ENCODE measurements around the gene PLEKHM1.
"Not testable (repeated sequence)": the region's sequence is repeated elsewhere in the genome, so short reads cannot be mapped to it uniquely, and the experiment has no call there.

The PLEKHM1 gene

DNA sequence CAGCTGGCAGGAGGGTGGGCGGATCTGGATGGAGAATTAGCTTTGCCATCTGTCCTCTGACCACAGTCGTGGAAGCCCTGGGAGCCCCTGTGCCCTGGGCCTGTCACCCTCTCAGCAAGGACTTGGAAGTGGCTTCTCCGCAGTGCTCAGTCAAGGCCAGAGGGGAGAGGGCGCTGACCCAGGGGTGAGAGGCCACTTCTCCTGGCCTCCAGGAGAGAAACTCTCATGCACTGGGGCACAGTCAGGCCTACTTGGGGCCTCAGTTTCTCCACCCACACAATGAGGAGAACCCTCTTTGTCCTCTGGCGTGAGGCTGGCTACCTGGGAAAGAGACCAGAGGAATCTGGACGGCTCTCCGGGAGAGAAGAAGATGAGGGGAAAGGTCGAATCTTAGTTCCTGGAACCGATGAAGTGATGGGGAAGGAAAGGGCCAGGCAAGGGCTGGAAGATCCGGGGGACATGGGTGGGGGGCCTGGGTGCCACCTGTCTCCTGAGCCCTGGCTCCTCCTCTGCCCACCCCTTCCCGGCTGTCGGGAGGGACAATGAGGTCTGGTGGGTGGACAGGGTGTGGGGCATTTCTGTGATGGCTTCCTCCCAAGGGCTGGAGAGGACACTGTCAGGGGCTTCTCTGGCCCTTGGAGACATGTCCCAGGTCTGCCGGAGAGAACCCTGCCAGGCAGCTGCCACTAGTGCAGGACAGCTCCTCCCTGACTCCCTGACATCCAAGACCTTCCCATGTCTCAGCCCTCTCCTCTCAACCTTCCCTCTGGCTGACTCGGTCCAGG, 48.8 kb downstream of the PLEKHM1 start:
- DNase-seq (ENCODE audit: low read depth in 2 of 2) = no peak

DNA sequence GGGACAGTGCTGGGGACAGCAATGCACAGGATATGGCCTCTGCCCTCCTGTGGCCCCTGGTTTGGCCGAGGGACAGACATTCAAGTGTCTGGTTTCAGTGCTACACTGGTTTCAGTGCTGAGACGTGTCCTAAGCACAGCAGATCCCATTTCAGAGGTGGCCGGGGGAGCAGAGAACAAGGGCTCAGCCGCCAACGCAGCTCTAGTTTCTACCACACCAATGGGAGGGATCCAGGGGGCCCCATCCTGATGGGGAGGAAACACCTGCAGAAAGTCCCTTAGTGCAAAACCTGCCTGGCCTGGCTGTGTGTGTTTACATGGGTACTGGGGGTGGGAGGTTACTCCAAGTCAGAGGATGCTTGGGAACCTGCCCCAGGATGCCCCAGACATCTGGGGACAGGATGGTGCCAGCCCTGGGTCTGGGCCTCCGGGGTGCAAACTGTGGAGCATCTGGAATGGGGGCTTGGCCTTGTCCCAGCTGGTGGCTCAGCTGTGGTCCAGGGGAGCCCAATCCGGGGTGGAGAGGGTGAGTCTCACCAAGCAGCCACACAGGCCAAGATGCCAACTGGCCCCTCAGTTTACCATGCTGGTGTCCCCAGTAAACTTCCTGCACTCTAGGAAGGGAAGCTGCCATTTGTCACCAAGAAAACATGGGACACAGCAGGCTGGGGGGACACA, 49.5 kb downstream of the PLEKHM1 start:
- not testable (repeated sequence) for DNase-seq (ENCODE audit: low read depth in 2 of 2)

DNA sequence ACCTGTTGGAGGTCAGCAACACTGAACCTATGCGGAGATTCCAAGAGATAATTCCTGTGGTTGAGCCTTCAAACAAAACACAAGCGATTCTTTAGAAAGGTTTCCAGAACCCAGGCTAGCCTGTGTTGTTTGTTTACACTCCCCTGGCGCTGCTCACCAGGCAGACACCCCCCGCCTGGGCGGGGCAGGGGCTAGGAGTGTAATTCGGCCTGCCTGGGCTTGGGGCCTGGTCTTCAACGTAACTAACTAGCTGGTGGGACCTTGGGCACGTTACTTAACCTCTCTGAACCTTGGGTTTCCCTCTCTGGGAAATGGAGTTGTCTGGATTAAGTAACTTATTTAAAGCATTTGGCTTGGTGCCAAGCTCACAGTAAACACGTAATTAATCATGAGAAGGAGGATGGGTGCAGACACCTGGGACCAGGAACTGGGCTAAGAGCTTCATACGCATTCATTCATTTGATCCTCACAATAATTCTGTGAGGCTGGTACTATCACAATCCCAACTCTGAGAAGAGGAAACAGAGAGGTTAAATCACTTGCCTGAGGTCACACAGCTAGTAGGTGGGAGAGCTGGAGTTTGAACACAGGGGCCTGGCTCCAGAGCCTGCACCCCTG, 50.3 kb downstream of the PLEKHM1 start:
- no peak for DNase-seq (ENCODE audit: low read depth in 2 of 2)

DNA sequence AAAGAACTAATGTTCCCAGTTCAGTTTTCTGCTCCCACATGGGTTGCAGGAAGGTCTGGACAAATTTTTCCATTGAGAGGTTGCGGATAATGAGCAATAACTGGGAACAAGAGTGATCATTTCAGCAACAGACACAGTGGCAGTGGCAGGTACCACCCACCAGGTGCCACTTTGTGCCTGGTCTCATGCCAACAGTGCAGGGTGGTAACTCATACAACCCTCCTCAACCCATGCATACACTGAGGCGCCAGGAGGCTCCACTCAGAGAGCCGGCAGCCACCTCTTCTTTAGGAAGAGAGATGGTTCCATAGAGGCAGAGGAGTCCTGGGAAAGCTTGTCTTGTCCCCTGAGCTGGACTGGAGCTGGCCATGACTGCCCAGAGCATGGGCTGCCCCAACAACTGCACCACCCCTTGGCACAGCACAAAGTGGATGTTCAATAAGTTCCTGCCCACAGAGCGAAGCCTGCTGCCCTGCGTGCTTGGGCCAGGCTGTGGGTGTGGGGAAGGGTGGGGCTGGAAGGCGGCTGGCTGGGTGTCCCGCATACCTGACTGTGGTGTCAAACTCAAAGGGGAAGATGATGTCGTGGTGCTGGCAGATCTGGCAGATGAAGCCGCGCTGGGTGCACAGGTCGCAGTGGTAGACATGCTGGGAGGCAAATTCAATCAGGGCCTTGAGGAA, 51.5 kb downstream of the PLEKHM1 start:
- no peak for DNase-seq (ENCODE audit: low read depth in 2 of 2)

DNA sequence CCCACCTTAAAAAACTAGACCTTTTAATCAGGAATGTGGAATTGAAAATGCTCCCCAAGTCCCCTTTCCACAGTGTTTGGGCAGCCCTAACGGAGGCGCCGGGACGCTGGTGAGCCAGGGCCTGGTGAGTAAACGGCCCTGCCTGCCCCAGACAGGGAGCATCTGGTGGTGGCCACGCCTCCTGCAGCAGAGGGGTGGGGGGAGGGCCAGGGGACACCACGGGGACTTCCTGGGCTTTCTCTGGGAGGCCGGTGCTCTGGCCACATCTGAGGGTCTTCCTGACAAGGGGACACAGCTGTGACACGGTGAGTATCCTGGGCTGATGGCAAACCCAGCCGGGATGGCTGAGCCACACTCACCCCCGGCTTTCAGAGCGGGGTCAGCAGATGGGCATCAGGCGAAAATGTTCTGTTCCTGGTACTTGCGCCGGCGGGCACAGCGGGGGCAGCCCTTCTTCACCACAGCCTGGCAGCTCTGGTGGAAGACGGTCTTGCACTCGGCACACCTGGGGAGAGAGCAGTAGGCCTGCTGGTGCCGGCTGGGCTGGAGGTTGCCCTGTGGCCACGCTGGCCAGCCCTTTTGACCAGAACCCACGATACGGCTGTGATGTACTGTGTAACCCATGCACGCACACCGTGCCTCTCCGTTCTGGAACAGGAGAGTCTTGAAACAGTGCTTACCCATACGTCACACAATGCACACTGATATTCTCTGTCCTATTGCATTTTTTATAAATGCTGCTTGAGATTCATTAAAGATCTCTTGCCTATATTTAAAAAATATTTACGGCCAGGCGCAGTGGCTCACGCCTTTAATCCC, 52.8 kb downstream of the PLEKHM1 start:
- no peak for DNase-seq (ENCODE audit: low read depth in 2 of 2)

DNA sequence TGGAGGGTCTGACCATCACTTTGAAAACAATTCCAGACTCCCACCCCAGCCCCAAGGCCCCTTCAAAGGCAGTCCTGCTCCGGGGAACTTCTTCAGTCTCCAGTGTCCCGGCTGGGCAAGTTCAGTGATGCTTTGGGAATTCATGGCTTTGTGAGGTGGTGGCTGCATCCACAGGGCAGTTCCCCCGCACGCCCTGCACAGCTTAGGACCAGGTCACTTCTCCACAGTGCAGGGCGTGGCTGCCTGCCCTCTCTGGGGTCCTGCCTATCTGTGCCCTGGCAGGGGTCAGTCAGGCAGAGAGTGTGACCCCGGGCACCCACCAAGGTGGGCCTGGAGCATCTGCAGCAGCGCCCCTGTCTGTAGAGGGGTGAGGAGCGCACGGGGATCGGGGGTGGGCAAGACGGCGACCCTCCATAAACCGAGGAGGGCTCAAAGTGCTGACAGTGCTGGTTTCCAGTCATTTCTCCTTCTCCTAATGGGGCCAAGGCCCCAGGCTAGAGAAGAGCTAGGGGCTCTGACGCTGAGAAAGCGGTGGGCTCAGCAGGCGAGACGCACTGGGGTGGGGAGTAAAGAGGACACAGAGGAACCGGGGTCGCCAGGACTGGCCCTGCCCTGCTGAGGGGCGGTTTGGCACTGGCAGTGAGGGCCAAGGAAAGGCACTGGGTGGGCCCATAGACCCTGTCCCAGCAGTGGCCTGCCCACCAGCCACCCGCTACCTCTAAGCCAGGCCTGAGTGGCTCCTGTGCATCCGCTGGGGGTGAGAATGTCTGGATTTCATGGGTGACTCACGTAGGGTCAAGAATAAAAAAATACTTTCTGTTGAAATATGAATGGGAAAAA, 53.7 kb downstream of the PLEKHM1 start:
- no peak for DNase-seq (ENCODE audit: low read depth in 2 of 2)

DNA sequence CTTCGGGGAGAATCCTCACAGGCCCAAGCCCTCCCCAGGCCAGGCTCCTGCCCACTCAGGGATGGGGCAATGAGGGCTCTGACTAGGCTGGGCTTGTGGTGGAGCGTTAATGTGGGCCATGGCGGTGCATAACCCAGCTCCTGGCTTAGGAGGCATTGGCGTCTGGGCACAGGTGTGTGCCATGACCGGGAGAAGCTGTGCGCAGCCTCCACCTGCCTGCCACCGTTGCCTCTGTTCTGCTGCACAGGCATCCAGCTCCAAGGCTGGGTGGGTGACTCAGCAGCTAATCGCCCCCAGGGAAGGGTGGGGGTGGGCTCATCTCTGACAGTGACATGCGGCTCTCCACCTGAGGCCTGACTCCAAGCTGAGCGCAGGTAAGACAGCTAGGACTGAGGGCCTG, 54.4 kb downstream of the PLEKHM1 start:
- DNase-seq (ENCODE audit: low read depth in 2 of 2) = no peak

DNA sequence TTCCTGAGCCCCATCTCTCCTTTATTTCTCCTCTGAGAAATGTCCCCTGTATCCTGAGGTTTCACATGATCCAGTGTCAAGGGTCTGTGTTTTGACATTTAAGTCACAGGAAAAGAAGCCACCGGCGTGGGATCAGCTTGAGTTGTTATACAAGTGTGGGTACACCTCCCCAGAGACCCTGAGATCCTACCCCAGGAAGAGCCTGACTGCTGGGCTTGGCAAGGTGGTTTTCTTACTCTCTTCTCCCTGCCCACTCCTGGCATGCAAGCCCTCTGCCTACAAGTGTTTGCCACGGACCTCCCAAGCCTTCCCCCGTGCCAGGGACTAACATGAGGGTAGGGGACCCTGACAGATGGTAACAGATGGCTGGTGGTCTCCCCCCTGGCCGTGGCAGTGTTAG, 55.0 kb downstream of the PLEKHM1 start:
- DNase-seq (ENCODE audit: low read depth in 2 of 2) = no peak

DNA sequence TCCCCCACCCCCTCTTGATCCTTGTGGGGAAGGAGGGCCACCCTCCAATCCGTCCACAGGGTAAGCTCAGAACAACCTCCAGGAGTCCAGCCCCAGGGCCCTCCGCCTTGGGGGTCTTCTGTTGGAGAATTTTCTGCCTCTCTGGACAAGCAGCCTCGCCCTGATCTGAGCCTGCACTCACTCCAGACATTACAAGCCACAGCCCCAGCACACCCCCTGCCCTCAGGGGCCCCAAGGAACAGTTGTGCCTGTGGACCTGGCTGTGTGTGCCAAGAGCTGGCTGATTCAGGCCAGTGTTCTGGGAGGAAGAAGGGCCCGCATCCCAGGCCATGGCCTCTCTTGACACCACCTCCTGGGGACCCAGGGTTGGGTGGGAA, 57.4 kb downstream of the PLEKHM1 start:
- DNase-seq (ENCODE audit: low read depth in 2 of 2) = no peak

DNA sequence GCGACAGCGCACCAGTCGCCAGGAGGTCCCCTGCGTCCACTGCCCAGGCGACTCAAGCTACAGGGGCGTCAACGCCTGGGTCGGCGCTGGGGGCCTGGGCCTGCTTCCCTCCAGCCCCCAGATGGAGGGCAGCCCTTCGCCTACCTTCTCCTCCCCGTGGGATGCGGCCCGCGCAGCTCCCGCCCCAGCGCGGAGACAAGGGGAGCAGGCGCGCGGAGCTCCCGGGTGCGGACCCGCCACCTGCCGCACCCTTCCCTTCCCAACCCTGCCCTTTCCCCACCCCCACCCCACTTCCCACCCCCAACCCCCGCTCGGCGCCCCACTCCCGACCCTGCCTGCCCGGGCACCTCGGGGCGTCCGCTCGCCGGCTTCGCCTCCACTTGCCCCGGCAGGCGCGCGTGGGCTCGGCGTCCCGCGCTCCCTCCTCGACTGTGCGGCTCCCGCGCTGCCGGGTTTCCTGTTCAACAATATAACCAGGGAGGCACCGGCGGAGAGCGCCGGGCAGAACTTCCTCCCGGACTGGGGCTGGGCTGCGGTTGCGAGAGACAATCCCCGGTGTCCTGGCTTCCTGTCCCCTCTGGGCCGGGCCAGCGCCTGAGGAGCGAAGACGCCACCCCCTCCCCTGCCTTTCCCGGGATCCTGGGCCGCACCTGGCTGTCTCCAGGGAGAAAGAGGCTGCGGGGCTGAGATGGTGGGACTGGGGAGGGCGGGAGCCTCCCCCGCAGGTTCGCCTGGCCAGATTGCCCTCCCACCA, 57.9 kb downstream of the PLEKHM1 start, which contains the start of gene ARHGAP27:
Gene ARHGAP27, minus strand, starts transcription at position 466 of the 754 bp plus-strand sequence. CDS start 2,591 bp downstream, outside the sequence.
- no peak for DNase-seq (ENCODE audit: low read depth in 2 of 2)

DNA sequence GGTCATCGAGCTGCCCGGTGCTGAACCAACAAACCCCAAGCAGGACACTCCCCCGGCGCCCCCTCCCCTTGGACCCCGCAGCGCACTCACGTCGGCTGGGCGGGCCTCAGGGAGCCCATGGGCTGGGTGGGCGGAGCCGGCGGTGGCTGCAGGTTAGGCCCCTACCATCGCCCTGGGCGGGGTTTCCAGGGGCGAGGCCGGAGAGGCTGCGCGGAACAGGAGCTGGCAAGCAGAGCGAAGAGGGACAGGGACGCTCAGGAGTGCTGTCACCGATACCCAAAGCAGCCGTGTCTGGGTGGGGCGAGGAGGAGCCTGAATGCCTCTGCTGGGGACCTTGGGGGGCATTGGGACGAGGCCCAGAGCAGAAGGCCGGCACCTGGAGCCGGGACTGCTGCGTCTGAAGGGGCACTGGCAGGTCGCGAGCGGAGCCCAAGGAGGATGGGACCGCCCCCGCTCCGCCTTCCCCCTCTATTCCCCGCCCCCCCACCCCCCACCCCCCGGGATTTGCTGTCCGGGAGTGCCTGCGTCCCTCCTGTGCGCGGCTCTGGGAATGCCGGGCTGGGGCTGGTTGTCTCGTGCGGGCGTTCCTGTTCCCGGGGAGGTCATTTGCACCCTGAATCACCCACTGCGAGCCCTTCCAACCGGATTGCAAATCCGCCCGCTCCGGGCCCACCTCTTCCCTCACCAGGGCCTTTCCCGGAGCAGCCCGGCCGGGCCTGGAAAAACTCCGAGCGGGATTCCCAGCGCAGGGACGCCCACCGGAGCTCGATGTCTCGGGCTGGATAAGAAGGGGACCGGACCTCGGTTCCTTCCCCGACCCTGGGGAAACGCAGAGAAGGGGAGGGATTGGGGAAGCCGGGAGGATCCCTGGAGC, 58.8 kb downstream of the PLEKHM1 start:
- DNase-seq (ENCODE audit: low read depth in 2 of 2) = peak; percentile 43 to 44

DNA sequence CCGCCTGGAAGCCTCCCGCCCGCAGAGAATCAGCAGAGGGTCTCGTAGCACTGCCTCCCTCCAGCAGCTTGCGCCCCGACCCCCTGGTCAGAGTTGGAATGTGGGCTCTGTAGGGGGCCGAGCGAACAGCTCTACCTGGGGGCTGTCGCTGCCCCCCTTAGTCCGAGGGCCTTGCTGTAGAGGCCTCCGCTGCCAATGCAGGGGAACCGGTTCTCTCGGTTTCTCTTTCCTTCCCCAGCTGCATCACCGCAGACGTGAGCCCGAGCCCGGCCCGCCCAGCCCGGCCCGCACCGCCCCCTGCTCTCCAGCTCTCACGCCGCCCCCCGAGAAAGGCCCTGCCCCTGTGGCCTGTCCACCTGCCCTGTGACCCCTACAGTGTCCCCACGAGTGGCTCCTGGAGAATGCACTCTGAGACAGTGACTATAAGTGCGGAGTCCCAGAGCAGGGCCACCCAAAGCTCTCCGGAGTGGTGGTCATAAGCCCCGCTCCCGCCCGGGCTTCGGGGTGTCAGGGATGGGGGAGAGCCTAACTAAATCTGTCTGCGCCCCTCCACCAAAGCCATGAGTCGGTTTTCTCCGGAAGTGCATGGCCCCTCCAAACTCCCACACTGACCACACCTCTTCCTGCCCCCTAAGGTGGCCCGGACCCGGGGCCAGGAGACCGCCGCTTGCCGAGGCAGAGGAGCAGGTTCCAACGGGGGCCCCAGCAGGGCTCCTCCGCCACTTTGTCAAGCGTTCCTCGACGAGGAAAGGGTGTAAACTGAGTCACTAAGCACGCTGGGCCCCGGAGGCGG, 59.6 kb downstream of the PLEKHM1 start:
- DNase-seq (ENCODE audit: low read depth in 2 of 2) = no peak

DNA sequence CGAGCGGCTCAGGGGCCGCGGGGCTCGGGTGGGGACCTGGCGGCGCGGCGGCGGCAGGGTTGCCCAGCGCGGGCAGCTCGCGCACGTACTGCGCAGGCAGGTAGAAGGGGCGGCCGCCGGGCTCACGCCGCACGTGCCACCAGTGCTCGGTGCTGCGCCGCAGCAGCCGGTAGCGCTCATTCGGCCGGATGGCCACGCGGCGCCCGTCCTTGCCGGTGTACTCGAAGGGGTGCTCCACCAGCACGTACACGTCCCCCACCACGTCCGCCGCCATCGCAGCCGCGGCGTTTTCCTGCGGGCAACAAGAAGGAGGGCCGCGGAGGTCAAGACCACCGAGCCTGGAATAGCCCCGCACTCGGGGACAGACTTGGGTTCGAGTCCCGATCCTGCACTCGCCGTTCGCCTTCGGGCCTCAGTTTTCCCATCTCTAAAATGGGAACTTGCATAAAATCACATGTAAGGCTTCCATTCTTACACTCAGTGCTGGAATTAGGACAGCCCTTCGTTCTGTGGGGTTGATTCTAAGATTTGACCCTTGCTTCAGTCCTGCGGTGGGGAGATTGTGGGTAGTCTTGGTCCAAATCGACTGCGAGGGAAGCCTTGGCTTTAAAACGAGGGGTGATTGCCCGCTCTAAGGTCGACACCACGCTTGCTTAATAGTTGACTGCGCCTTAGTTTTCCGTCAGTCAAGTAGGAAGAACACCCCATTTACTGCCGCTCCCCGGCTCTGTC, 60.3 kb downstream of the PLEKHM1 start:
- no peak for DNase-seq (ENCODE audit: low read depth in 2 of 2)

DNA sequence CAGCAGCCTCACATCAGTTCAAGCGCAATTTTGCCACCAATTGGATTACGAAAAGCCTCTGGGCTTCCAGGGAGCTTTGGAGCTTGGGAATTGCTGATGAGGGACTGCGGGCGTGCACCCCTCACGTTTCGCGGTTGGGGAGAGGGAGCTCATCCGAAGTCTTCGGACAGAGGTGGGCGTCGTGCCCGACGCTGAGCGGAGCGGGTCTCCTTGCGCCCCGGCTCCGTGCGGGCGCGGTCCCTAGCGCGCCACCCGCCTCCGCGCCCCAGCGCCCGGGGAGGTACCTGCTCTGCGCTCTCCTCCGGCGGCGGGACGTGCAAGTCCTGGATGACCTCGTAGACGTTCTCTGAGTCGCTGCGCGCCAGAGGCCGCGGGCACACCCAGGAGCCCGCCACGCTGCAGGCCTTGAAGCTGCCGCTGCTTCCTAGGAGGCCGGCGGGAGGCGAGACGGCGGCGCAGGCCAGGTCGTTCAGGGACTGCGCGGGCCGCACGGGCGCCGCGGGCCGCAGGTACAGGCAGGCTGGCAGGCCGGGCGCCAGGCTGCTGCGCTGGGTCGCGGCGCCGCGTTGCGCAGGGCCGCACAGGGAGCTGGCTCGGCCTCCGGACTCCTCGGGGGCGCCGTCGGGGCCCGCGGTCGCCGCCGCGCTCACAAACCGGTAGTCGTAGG, 61.0 kb downstream of the PLEKHM1 start:
- DNase-seq (ENCODE audit: low read depth in 2 of 2) = no peak

DNA sequence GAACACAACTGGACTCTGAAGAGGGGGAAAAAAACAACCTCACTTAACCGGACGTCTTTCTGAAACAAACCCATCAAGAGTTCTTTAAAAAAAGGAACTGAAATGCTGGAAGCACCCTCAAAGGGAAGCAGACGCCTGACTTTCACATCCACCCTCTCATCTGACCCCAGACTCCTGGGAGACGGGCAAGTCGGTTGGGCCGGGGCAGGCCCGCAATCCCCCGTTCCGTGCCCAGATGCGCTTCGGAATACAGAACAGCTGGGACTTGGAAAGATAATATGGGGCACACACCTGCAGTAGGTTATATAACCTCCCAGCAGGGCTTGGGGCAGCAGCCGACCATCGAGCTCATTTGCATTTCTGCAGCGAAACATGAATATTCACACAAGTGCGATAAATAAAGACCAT, 61.6 kb downstream of the PLEKHM1 start:
- DNase-seq (ENCODE audit: low read depth in 2 of 2) = no peak

DNA sequence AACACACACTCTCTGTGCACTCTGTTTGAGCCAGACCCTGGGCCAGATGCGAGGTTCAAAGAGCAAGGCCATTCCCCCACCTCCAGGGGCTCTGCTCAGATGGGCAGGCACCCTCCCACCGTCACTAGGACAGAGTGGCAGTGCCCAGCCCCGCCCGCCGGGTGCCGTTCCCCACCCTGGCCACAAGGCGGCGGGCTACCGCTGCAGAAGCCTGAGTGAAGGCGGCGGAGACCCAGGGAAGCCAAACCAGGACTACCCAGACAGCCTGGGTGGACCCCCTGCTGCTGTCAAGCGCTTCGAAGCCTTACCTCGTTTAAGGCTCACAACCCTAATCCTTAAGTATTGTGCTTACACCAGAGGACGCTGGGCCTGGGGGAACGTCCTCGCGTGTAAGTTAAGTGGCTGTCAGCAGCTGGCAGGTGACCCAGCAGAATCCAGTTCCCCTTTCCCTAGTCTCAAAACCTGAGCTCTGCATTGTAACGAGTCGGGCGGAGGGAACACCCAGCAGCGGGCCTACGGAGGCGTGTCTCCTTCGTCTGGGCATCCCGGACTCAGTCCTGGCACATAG, 62.4 kb downstream of the PLEKHM1 start:
- peak; percentile 47 to 58 for DNase-seq (ENCODE audit: low read depth in 2 of 2)

Data from stimulated activated CD8-positive, alpha-beta memory T cell treated with anti-CD3 and anti-CD28 coated beads, Interleukin-15, amount 100 ng/mL, for 4 hours (primary cell).